HepG2 (cell line): ENCODE data around the gene GABRB3. TPM values are rescaled to one million over a fixed set of nuclear protein-coding genes. Genes with fewer than 3 reads are reported as not detected.

Source experiments
- ATAC-seq: fragments of 200-7000 bp; cut with Tn5 transposase; 3 replicates; pipeline ENCODE4 v1.9.1; 2020; ENCODE audit warnings: mild to moderate bottlenecking, moderate library complexity
- BruUV-seq: library from RNA; stranded (reverse); fragments of 400-500 nt; replicated peaks from 2 replicates; lab custom pipeline; 2021; lab: Mats Ljungman, UMichigan
- CTCF ChIA-PET: fragments of 300-600 bp; formaldehyde crosslinking; extraction: SDS; loops from one replicate; lab custom pipeline; 2021; ENCODE audit warnings: low total read pairs, inconsistent platforms, low intra/inter-chr PET ratio; lab: Yijun Ruan, JAX
- POLR2A ChIA-PET: fragments of 350-600 bp; sonication (Branson Sonifier 250); formaldehyde crosslinking; loops from one replicate; lab custom pipeline; 2020; ENCODE audit warnings: antibody characterized with exemption, inconsistent platforms; lab: Yijun Ruan, JAX
- DNase-seq: peaks from one replicate; pipeline ENCODE4 v3.0.0-alpha.2; 2015; ENCODE audit warnings: low spot score
- FAIRE-seq: peaks from 3 replicates; lab custom pipeline; 2011; peaks lifted over from hg19 to GRCh38; lab: Jason Lieb, UNC
- H2AFZ ChIP-seq: one replicate; pipeline ENCODE4 v1.6.1; 2011; ENCODE audit warnings: low read length, inconsistent platforms
- H3K27ac ChIP-seq: fragments of 300-600 bp; 3 replicates; pipeline ENCODE4 v1.8.0; 2011; ENCODE audit warnings: mixed run types, mild to moderate bottlenecking, mixed read lengths, low read length, inconsistent platforms; ENCODE audit not compliant: insufficient read depth; ENCODE audit errors: extremely low read length
- H3K27me3 ChIP-seq, 2 experiments: fragments of 200-600 bp in 1 of 2; 2 replicates in 1 of 2; 3 replicates in 1 of 2; pipeline versions ENCODE4 v1.6.0 to v1.8.0; 2011; ENCODE audit warnings: low read length in 2 of 2, mild to moderate bottlenecking in 2 of 2, moderate library complexity in 2 of 2, inconsistent platforms in 1 of 2; ENCODE audit not compliant: insufficient read depth in 2 of 2, control insufficient read depth in 1 of 2
- H3K36me3 ChIP-seq, 2 experiments: fragments of 200-600 bp in 1 of 2; replicated peaks in 1 of 2; 2 replicates in 1 of 2; 3 replicates in 1 of 2; pipeline versions ENCODE4 v1.5.1 to v1.8.0; 2011; ENCODE audit warnings: low read length in 2 of 2, inconsistent platforms in 1 of 2; ENCODE audit not compliant: insufficient read depth in 2 of 2, control insufficient read depth in 1 of 2
- H3K4me1 ChIP-seq: 2 replicates; pipeline ENCODE4 v1.5.1; 2012; ENCODE audit warnings: low read length, inconsistent platforms; ENCODE audit not compliant: insufficient read depth
- H3K4me2 ChIP-seq: 2 replicates; pipeline ENCODE4 v1.6.0; 2011; ENCODE audit warnings: low read depth, low read length, inconsistent platforms
- H3K4me3 ChIP-seq, 3 experiments: fragments of 200-600 bp in 1 of 3; sonication (generic), shearing (Covaris generic) in 1 of 3; replicated peaks in 1 of 3; 2 replicates each; pipeline ENCODE4 v1.5.1; 2011 to 2016; ENCODE audit warnings: low read length in 3 of 3, inconsistent platforms in 2 of 3, low read depth in 2 of 3, mild to moderate bottlenecking in 2 of 3, control low read depth in 1 of 3, mixed read lengths in 1 of 3; ENCODE audit not compliant: insufficient read depth in 1 of 3
- H3K79me2 ChIP-seq: one replicate; pipeline ENCODE4 v1.6.1; 2011; ENCODE audit warnings: low read length, inconsistent platforms; ENCODE audit not compliant: insufficient read depth
- H3K9ac ChIP-seq: 2 replicates; pipeline ENCODE4 v1.6.0; 2011; ENCODE audit warnings: mild to moderate bottlenecking, low read depth, low read length, inconsistent platforms; ENCODE audit not compliant: insufficient read depth
- H3K9me3 ChIP-seq: 2 replicates; pipeline ENCODE4 v1.5.1; 2012; ENCODE audit warnings: mild to moderate bottlenecking, low read length
- H4K20me1 ChIP-seq: 2 replicates; pipeline ENCODE4 v1.6.0; 2011; ENCODE audit warnings: inconsistent platforms, mild to moderate bottlenecking, low read length, moderate library complexity; ENCODE audit not compliant: insufficient read depth
- CBX5 ChIP-seq: sonication (generic); formaldehyde crosslinking; IDR thresholded peaks from 2 replicates; pipeline ENCODE4 v1.4.0; 2020; ENCODE audit warnings: missing genetic modification reagents, borderline replicate concordance
- PAF1 ChIP-seq: IDR thresholded peaks from 2 replicates; pipeline ENCODE4 v1.6.1; 2016; ENCODE audit warnings: missing genetic modification reagents, missing compliant biosample characterization
- SAFB2 ChIP-seq: sonication (generic); formaldehyde crosslinking; IDR thresholded peaks from 2 replicates; pipeline ENCODE4 v1.5.1; 2020; ENCODE audit warnings: missing genetic modification reagents, low read depth, mild to moderate bottlenecking, borderline replicate concordance
- SIN3B ChIP-seq: fragments of 150-350 bp; IDR thresholded peaks from 2 replicates; pipeline ENCODE4 v1.6.1; 2014; ENCODE audit warnings: low read length
- SP5 ChIP-seq: IDR thresholded peaks from 2 replicates; pipeline ENCODE4 v1.6.1; 2016; ENCODE audit warnings: low read depth, borderline replicate concordance
- TEAD2 ChIP-seq: sonication (generic); formaldehyde crosslinking; IDR thresholded peaks from 2 replicates; pipeline ENCODE4 v1.9.0; 2021; ENCODE audit warnings: missing genetic modification reagents
- ZFP36 ChIP-seq: fragments of 150-350 bp; IDR thresholded peaks from 2 replicates; pipeline ENCODE4 v1.6.1; 2018; ENCODE audit warnings: borderline replicate concordance, low read length, low read depth; ENCODE audit not compliant: partially characterized antibody
- ZFP62 ChIP-seq: sonication (generic); formaldehyde crosslinking; IDR thresholded peaks from 2 replicates; pipeline ENCODE4 v1.4.0; 2020; ENCODE audit warnings: missing genetic modification reagents
- ZNF20 ChIP-seq: sonication (generic); formaldehyde crosslinking; IDR thresholded peaks from 2 replicates; pipeline ENCODE4 v1.4.0; 2020; ENCODE audit warnings: mild to moderate bottlenecking, moderate library complexity, missing genetic modification reagents
- ZNF510 ChIP-seq: sonication (generic); formaldehyde crosslinking; IDR thresholded peaks from 2 replicates; pipeline ENCODE4 v1.4.0; 2020; ENCODE audit warnings: low read depth, mild to moderate bottlenecking, missing genetic modification reagents
- ZNF782 ChIP-seq: sonication (generic); formaldehyde crosslinking; IDR thresholded peaks from 2 replicates; pipeline ENCODE4 v1.4.0; 2020; ENCODE audit warnings: missing genetic modification reagents, mild to moderate bottlenecking, borderline replicate concordance
- WGBS: methylation state at CpG from one replicate; pipeline ENCODE4 v1.1.6; 2017; ENCODE audit warnings: low lambda C conversion rate; 5-methylcytosine and 5-hydroxymethylcytosine counted together
- in situ Hi-C: cut with HindIII; loops from 2 replicates; pipeline ENCODE4 v1.10.0; 2017; ENCODE audit warnings: low pct_unique_long_range_greater_than_20kb; ENCODE audit not compliant: extremely low pct_ligation_motif_present
- intact Hi-C: fragments of 100-400 bp; cut with micrococcal nuclease; formaldehyde crosslinking; loops from one replicate; pipeline ENCODE4 v1.10.0; 2022; ENCODE audit not compliant: unreplicated experiment
- polyA plus RNA-seq, 8 experiments: library from polyadenylated mRNA; depleted of rRNA in 3 of 8; stranded (reverse) in 7 of 8; unstranded in 1 of 8; fragments of >200 nt; fragmentation: Illumina TruSeq in 4 of 8; extraction: Trizol in 4 of 8; gene quantifications; 2 replicates each; pipeline versions ENCODE4 v1.2.1 to v1.2.3, GENCODE V29; 2011 to 2016; ENCODE audit warnings: low read depth in 4 of 8, missing spikeins in 1 of 8, mixed read lengths in 1 of 8; ENCODE audit not compliant: insufficient read depth in 1 of 8
- total RNA-seq, 5 experiments: library from RNA; depleted of rRNA; stranded (reverse); fragments of >200 nt; fragmentation: Illumina TruSeq; extraction: Trizol; gene quantifications; 2 replicates each; pipeline ENCODE4 v1.2.3, GENCODE V29; 2016; ENCODE audit warnings: low read depth in 1 of 5
- TF ChIP-seq, protein P1 (sequence below): sonication (generic); formaldehyde crosslinking; IDR thresholded peaks from 2 replicates; pipeline ENCODE4 v1.8.1; 2023; ENCODE audit warnings: mild to moderate bottlenecking, inconsistent platforms, moderate library complexity, missing genetic modification reagents, borderline replicate concordance
- TF ChIP-seq, protein P2 (sequence below): sonication (generic); formaldehyde crosslinking; IDR thresholded peaks from 2 replicates; pipeline ENCODE4 v1.8.0; 2022; ENCODE audit warnings: missing genetic modification reagents, mild to moderate bottlenecking, inconsistent platforms, borderline replicate concordance
- TF ChIP-seq, protein P3 (sequence below): sonication (generic); formaldehyde crosslinking; IDR thresholded peaks from 2 replicates; pipeline ENCODE4 v1.5.0; 2020; ENCODE audit warnings: missing genetic modification reagents
- TF ChIP-seq, protein P4 (sequence below): sonication (generic); formaldehyde crosslinking; IDR thresholded peaks from 2 replicates; pipeline ENCODE4 v1.8.1; 2023; ENCODE audit warnings: mild to moderate bottlenecking, missing genetic modification reagents
- TF ChIP-seq, protein P5 (sequence below): IDR thresholded peaks from 2 replicates; pipeline ENCODE4 v1.6.1; 2016

Gene GABRB3
- total and polyA plus RNA-seq, 2 of the 13 experiments (the other 11 are each of a cell fraction or from before 2014, with no cell fraction given) = not detected

DNA sequence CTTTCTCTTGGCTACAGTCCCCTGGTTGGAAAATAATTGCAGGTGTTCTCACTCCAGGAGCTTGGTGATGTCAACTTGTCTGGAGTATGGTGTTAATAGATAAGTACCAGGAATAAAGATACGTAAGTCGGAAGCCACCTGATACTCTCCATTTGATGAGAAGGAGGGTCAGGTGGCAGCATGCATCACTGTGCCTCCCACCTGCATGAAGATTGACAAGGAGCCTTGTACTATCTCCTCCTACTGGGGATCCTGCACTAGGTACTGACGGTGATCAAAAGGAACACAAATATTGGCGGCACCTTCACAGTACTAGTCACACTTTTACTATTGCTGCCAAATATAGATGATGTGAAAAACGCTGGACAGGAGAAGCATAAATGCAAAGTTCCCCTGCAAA lies 32.6 kb upstream of the GABRB3 start (continued):
- TF ChIP-seq ZFP62 (CRISPR knock-in tag) = no peak
- TF ChIP-seq, protein P1, sequence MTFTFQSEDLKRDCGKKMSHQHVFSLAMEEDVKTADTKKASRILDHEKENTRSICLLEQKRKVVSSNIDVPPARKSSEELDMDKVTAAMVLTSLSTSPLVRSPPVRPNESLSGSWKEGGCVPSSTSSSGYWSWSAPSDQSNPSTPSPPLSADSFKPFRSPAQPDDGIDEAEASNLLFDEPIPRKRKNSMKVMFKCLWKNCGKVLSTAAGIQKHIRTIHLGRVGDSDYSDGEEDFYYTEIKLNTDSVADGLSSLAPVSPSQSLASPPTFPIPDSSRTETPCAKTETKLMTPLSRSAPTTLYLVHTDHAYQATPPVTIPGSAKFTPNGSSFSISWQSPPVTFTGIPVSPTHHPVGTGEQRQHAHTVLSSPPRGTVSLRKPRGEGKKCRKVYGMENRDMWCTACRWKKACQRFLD (CRISPR knock-in tag) = no peak
- no peak for TF ChIP-seq TEAD2 (CRISPR knock-in tag)
- TF ChIP-seq, protein P2, sequence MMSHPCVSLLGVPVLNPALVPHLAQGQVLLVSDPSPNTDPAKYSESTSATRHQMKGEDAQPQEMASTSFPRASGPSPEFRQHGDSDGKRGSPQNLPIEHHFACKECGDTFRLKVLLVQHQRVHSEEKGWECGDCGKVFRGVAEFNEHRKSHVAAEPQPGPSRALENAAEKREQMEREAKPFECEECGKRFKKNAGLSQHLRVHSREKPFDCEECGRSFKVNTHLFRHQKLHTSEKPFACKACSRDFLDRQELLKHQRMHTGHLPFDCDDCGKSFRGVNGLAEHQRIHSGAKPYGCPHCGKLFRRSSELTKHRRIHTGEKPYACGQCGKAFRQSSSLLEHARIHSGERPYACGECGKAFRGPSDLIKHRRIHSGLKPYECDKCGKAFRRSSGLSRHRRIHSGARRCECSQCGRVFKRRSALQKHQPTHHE (CRISPR knock-in tag) = no peak
- TF ChIP-seq, protein P3, sequence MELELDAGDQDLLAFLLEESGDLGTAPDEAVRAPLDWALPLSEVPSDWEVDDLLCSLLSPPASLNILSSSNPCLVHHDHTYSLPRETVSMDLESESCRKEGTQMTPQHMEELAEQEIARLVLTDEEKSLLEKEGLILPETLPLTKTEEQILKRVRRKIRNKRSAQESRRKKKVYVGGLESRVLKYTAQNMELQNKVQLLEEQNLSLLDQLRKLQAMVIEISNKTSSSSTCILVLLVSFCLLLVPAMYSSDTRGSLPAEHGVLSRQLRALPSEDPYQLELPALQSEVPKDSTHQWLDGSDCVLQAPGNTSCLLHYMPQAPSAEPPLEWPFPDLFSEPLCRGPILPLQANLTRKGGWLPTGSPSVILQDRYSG = no peak
- no peak for TF ChIP-seq ZFP36
- no peak for TF ChIP-seq SP5 (CRISPR knock-in tag)
- no peak for TF ChIP-seq CBX5 (CRISPR knock-in tag)
- no peak for TF ChIP-seq ZNF20 (CRISPR knock-in tag)

- intact Hi-C loops (no loop called here), in situ Hi-C loops (no loop called here)
- Histone ChIP-seq H3K4me1 (no peaks in the 10 kb centered on the region), H3K27me3 (no peaks in the 10 kb centered on the region), H3K36me3 (no peaks in the 10 kb centered on the region), H2AFZ (no peak overlapping the region), H3K9ac (no peak overlapping the region), H3K4me3 (no peak overlapping the region), H3K79me2 (no peaks in the 10 kb centered on the region), H3K9me3 (no peaks in the 10 kb centered on the region), H3K4me2 (no peak overlapping the region), H4K20me1 (no peaks in the 10 kb centered on the region), H3K27ac (no peak overlapping the region)
- DNase-seq = no peak
- no TSS peak for BruUV-seq
- under 1% methylated on average over 8 of the region's 11 CpGs for WGBS
- ATAC-seq = no peak
- ChIA-PET POLR2A (no interaction called here), CTCF (no interaction called here)
- FAIRE-seq = no peak
- no peak for TF ChIP-seq PAF1
- TF ChIP-seq ZNF510 (CRISPR knock-in tag) = no peak
- no peak for TF ChIP-seq SAFB2 (CRISPR knock-in tag)
- TF ChIP-seq, protein P4, sequence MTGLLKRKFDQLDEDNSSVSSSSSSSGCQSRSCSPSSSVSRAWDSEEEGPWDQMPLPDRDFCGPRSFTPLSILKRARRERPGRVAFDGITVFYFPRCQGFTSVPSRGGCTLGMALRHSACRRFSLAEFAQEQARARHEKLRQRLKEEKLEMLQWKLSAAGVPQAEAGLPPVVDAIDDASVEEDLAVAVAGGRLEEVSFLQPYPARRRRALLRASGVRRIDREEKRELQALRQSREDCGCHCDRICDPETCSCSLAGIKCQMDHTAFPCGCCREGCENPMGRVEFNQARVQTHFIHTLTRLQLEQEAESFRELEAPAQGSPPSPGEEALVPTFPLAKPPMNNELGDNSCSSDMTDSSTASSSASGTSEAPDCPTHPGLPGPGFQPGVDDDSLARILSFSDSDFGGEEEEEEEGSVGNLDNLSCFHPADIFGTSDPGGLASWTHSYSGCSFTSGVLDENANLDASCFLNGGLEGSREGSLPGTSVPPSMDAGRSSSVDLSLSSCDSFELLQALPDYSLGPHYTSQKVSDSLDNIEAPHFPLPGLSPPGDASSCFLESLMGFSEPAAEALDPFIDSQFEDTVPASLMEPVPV = no peak
- TF ChIP-seq, protein P5, sequence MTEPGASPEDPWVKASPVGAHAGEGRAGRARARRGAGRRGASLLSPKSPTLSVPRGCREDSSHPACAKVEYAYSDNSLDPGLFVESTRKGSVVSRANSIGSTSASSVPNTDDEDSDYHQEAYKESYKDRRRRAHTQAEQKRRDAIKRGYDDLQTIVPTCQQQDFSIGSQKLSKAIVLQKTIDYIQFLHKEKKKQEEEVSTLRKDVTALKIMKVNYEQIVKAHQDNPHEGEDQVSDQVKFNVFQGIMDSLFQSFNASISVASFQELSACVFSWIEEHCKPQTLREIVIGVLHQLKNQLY = no peak
- TF ChIP-seq TEAD2 (CRISPR knock-in tag) = no peak
- TF ChIP-seq ZNF782 (CRISPR knock-in tag) = no peak
- no peak for TF ChIP-seq SIN3B
Observed at GRCh38 chr15:26804063-26804804, 31.4 kb upstream of the GABRB3 start.
